Activated B cell treated with CpG ODN at 0.5 μM for 24 hours (primary cell): ENCODE data around the gene PCK2. TPM values are rescaled to one million over a fixed set of nuclear protein-coding genes. Genes with fewer than 3 reads are reported as not detected.

ENCODE experiments used
- ATAC-seq: fragments of 200-7000 bp; cut with Tn5 transposase; one replicate; pipeline ENCODE4 v1.10.0; 2021; ENCODE audit warnings: low read depth, mild to moderate bottlenecking, moderate library complexity
- CTCF ChIA-PET: fragments of 350-600 bp; sonication (Branson Sonifier 250); formaldehyde crosslinking; loops from one replicate; lab custom pipeline; 2021; ENCODE audit warnings: antibody characterized with exemption; lab: Charles Lee
- POLR2A ChIA-PET: fragments of 350-600 bp; sonication (Branson Sonifier 250); formaldehyde crosslinking; loops from one replicate; lab custom pipeline; 2021; ENCODE audit warnings: antibody characterized with exemption; lab: Charles Lee
- DNase-seq: peaks from one replicate; pipeline ENCODE4 v3.0.0; 2022
- H3K27ac Mint-ChIP-seq: one replicate; pipeline ENCODE4 v1.8.0; 2020; ENCODE audit warnings: mixed read lengths
- H3K27me3 Mint-ChIP-seq: one replicate; pipeline ENCODE4 v1.8.0; 2021; ENCODE audit warnings: mixed read lengths
- H3K36me3 Mint-ChIP-seq: one replicate; pipeline ENCODE4 v1.8.0; 2021; ENCODE audit warnings: low read depth, mixed read lengths
- H3K4me1 Mint-ChIP-seq: one replicate; pipeline ENCODE4 v1.8.0; 2021; ENCODE audit warnings: mixed read lengths
- H3K4me3 Mint-ChIP-seq: one replicate; pipeline ENCODE4 v1.8.0; 2020; ENCODE audit warnings: mild to moderate bottlenecking, mixed read lengths
- H3K9me3 Mint-ChIP-seq: one replicate; pipeline ENCODE4 v1.8.0; 2020; ENCODE audit warnings: mixed read lengths
- intact Hi-C: fragments of 100-400 bp; cut with micrococcal nuclease; formaldehyde crosslinking; loops from one replicate; pipeline ENCODE4 v1.15.1; 2024
- total RNA-seq: library from RNA; stranded (reverse); gene quantifications from 2 replicates; pipeline ENCODE4 v1.2.3, GENCODE V29; 2022
- TF ChIP-seq, protein P1 (sequence below): fragments of 200-600 bp; IDR thresholded peaks from one replicate; pipeline ENCODE4 v1.8.0; 2022; ENCODE audit warnings: antibody characterized with exemption, mild to moderate bottlenecking

Gene PCK2
- total RNA-seq, 1 donor from 2014 or later = 102 TPM

DNA sequence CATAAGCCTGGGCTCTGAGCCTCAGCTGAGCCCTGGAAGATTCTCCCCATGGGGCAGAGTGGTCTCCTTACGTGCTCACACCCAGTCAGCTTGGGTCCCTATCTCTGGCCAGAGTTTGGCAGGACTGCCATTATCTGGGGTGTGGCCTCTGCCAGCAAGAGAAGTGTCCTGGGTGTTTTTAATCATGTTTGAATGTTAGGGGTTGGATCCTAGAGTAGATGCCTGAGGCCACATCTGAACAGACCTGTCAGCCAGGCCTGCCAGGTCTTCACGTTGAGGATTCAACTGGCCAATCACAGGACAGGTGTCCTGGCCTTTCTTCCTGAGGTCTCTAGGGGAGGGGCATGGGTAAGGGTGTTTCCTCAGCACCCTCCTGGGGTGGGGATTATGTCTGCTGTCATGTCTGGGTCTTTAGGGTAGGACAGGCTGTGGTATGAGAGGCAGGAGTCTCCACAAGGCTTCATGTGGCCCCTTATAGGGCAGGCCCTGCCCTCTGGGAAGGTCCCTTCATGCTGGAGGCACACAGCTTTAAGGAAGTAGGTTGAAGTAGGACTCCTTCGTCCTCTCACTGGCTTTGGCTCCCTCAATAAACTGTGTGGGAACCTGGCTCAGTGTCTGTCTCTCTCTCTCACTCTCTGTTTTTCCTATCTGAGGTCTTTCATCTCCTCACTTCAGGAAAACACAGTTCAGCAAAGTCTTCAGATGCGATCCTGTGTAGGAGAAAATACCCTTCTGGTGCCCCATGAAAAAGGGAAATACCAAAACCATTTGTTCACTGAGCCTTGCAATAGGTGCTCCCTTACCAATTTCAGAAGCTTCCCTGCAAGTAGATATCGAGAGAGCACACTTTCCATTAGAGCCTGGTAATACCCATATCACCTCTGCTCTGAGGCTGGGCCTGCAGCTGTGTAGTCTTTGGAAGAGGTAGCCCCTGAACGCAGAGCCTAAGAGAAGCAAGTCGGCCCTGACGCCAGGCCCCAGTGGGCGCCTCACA is 29.6 kb downstream of the PCK2 start:
- peaks cover 38% of the 10 kb centered on the region for H3K4me1 Mint-ChIP-seq
- TF ChIP-seq, protein P1, sequence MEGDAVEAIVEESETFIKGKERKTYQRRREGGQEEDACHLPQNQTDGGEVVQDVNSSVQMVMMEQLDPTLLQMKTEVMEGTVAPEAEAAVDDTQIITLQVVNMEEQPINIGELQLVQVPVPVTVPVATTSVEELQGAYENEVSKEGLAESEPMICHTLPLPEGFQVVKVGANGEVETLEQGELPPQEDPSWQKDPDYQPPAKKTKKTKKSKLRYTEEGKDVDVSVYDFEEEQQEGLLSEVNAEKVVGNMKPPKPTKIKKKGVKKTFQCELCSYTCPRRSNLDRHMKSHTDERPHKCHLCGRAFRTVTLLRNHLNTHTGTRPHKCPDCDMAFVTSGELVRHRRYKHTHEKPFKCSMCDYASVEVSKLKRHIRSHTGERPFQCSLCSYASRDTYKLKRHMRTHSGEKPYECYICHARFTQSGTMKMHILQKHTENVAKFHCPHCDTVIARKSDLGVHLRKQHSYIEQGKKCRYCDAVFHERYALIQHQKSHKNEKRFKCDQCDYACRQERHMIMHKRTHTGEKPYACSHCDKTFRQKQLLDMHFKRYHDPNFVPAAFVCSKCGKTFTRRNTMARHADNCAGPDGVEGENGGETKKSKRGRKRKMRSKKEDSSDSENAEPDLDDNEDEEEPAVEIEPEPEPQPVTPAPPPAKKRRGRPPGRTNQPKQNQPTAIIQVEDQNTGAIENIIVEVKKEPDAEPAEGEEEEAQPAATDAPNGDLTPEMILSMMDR = no peak
- H3K27ac Mint-ChIP-seq = peak overlapping the region; percentile 93
- intact Hi-C loops = loop anchor here (1.0 kb wide), 2 partner anchors 8 to 12 kb away; no protein-coding TSS in a partner anchor
- H3K9me3 Mint-ChIP-seq = no peaks in the 10 kb centered on the region
- peak overlapping the region; percentile 52 for H3K4me3 Mint-ChIP-seq
- DNase-seq = no peak
- ChIA-PET POLR2A (interaction anchor here (1.0 to 4.1 kb wide), 10 partner anchors 9 to 119 kb away, joined by 3 to 46 read pairs (median 10); partner anchors contain the start of genes DCAF11, EMC9, IRF9 and NRL), CTCF (interaction anchor here (1.3 to 1.7 kb wide), 3 partner anchors 10 to 15 kb away, joined by 4 to 8 read pairs (median 5); partner anchors contain the start of gene PSME1)
- H3K36me3 Mint-ChIP-seq = peaks cover 52% of the 10 kb centered on the region
- H3K27me3 Mint-ChIP-seq = no peaks in the 10 kb centered on the region
- peak; percentile 83 for ATAC-seq

DNA sequence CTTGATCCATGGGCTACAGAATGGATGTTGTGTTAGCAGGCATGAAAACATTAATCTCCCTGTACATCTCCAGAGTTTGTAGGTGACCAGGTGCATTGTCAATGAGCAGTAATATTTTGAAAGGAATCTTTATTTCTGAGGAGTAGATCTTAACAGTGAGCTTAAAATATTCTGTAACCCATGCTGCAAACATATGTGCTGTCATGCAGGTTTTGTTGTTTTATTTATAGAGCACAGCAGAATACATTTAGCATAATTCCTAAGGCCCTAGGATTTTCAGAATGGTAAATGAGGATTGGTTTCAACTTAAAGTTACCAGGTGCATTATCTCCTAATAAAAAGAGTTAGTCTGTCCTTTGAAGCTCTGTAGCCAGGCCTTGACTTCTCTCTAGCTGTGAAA is 32.8 kb downstream of the PCK2 start:
- ATAC-seq = no peak
- H3K9me3 Mint-ChIP-seq = no peaks in the 10 kb centered on the region
- H3K27me3 Mint-ChIP-seq = no peaks in the 10 kb centered on the region
- H3K4me1 Mint-ChIP-seq = peaks cover 38% of the 10 kb centered on the region
- ChIA-PET POLR2A (interaction anchor here (0.6 to 2.9 kb wide), 3 partner anchors 9 to 186 kb away, joined by 3 to 22 read pairs (median 17); partner anchors contain the start of genes DCAF11, NRL and PSME1), CTCF (interaction anchor here (1.0 to 1.9 kb wide), 3 partner anchors 12 to 46 kb away, joined by 3 to 5 read pairs (median 4); partner anchors contain the start of genes DCAF11 and NRL)
- no peak overlapping the region for H3K4me3 Mint-ChIP-seq
- TF ChIP-seq, protein P1 = no peak
- no peak for DNase-seq
- H3K27ac Mint-ChIP-seq = no peak overlapping the region
- intact Hi-C loops = no loop called here
- H3K36me3 Mint-ChIP-seq = peaks cover 26% of the 10 kb centered on the region

DNA sequence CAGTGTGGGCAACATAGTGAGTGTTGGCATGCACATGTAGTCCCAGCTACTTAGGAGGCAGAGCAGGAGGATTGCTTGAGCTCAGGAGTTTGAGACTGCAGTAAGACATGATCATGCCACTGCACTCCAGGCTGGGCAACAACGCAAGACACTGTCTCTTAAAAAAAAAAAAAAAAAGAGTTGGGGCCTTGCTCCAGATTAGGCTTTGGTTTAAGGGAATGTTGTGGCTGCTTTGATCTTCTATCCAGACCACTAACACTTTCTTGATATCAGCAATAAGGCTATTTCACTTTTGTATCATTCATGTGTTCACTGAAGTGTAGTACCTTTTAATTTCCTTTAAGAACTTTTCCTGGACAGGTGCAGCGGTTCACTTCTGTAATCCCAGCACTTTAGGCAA is 33.6 kb downstream of the PCK2 start:
- no peaks in the 10 kb centered on the region for H3K27me3 Mint-ChIP-seq
- DNase-seq (no peak), ATAC-seq (no peak)
- CTCF ChIA-PET = no interaction called here
- POLR2A ChIA-PET = interaction anchor here (2.3 to 2.9 kb wide), 2 partner anchors 8 to 12 kb away, joined by 17 to 22 read pairs; partner anchors contain the start of genes DCAF11, NRL and PSME1
- H3K4me3 Mint-ChIP-seq = no peak overlapping the region
- peaks cover 22% of the 10 kb centered on the region for H3K36me3 Mint-ChIP-seq
- TF ChIP-seq, protein P1 = no peak
- H3K27ac Mint-ChIP-seq = peak overlapping the region; percentile 35
- H3K9me3 Mint-ChIP-seq = no peaks in the 10 kb centered on the region
- H3K4me1 Mint-ChIP-seq = peaks cover 40% of the 10 kb centered on the region
- intact Hi-C loops = no loop called here

DNA sequence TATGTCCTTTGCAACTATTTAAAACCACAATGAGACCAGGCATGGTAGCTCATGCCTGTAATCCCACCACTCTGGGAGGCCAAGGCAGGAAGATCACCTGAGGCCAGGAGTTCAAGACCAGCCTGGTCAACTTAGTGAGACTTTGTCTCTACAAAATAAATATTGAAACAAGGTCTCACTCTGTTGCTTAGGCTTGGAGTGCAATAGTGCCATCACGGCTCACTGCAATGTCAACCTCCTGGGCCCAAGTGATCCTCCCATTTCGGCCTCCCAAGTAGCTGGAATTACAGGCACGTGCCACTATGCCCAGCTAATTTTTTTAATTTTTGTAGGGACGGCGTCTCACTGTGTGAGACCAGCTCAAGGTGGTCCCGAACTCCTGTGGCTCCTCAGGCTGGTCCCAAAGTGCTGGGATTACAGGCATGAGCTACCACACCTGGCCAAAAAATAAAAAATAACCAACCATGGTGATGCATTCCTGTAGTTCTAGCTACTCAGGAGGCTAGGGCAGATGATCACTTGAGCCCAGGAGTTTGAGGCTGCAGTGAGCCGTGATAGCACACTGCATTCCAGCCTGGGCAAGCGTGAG is 35.4 kb downstream of the PCK2 start:
- intact Hi-C loops = no loop called here
- ChIA-PET CTCF (interaction anchor here (0.6 kb wide), 1 partner anchor 179 kb away, joined by 3 read pairs; no protein-coding TSS in a partner anchor), POLR2A (interaction anchor here (0.6 to 1.9 kb wide), 3 partner anchors 15 to 78 kb away, joined by 3 to 8 read pairs (median 7); partner anchors contain the start of genes CARMIL3, DCAF11 and NRL)
- Mint-ChIP-seq H3K9me3 (no peaks in the 10 kb centered on the region), H3K4me1 (peaks cover 26% of the 10 kb centered on the region), H3K36me3 (peaks cover 6% of the 10 kb centered on the region), H3K27me3 (no peaks in the 10 kb centered on the region), H3K27ac (no peak overlapping the region), H3K4me3 (no peak overlapping the region)
- DNase-seq = no peak
- TF ChIP-seq, protein P1 = no peak
- ATAC-seq = no peak
